HPDE6-E6E7 (cell line): ENCODE data around the gene AUTS2.

Experiments used
- DNase-seq: peaks from one replicate; pipeline ENCODE4 v3.0.0; 2011; ENCODE audit warnings: missing footprints; ENCODE audit errors: extremely low spot score

The AUTS2 gene

DNA sequence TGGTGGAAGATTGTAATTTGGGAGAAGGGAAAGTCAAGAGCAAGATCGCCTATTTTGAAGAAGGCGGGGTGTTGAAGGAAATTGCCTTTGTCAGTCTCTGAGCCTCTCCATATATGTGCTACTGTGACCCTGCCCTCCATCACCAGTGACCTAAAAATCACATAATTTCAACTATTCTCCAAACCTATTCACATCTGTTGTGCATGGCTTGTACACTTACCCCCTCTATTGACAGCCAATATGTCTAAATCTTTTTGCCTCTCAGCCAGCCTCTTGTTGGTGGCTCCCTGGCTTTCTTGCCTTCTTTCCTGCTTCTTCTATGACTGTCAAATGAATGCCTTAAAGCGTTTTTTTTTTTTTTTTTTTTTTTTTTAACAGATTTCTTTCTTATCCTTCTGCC, 295.6 kb downstream of the AUTS2 start:
- DNase-seq: no peak

DNA sequence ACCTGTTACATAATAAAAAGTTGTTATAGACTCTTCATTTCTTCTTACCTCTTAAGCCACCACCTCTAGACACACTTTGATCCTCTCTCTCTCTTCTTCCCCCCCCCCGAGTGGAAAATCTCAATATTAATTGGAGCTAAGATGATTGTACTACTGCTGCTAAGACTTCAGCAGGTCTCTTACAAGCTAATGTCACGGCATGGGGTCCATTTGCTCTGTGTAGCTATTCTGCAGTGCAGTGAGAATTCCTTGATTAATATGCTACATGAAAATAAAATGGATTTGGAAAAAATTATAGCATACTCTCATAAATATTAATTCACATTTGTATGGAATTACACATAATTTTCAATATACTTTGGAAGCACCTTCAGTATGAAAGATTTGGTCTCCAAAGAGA, 297.2 kb downstream of the AUTS2 start:
- DNase-seq: no peak

DNA sequence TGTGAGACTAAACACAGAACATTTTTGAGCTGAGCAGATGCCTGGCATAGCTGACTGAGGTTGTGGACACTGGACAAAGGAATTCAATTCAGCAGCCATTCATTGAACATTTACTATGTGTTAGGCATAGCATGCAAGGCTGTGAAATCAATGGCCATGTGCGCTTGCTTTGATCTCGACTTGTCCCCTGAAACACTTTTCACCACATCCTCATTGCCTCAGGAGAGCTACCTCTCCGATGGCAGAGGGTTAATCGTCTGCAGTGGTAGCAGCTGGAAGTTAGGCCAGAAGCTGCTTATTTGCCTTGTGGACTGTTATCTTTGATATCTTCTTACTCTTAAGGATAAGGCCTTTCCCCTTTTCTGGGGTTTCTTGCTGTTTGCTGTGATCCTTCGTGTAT, 297.8 kb downstream of the AUTS2 start:
- no peak for DNase-seq

DNA sequence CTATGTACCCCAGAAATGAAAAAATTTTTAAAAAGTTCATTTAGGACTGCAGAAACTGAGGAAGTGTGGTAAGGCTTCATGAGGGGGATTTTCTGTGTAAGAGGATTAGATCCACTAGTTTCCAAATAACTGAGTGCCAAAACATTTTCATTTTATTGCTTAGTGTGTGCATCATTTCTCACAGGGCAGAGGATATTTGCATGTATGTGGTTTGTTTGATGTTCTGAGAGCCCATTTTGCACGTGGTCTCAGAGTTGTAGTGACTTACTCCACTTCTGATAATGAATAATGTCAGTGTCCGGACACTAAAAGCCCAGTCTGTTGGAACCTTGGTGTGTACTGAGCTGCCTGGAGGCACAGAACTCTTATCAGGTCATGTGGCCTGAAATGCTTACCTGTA, 299.9 kb downstream of the AUTS2 start:
- DNase-seq: no peak

DNA sequence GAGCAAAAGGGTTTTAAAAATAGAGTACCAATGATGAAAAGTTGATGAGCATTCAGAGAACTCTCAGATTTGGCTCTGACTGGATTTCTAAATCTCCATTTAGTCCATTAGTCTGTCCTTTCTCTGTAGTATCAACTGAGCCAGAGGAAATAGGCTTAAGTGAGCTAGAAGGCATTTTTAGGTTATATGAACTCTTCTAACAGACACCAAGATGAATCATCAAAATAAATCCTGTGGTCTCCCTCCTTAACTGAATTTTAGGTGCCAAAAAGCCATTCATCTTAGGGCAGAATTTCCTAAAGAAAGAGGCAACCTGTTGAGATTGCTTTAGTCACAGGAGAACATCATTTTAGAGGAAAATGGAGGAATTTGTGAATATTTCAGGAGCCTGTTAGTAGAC, 305.1 kb downstream of the AUTS2 start:
- no peak for DNase-seq

DNA sequence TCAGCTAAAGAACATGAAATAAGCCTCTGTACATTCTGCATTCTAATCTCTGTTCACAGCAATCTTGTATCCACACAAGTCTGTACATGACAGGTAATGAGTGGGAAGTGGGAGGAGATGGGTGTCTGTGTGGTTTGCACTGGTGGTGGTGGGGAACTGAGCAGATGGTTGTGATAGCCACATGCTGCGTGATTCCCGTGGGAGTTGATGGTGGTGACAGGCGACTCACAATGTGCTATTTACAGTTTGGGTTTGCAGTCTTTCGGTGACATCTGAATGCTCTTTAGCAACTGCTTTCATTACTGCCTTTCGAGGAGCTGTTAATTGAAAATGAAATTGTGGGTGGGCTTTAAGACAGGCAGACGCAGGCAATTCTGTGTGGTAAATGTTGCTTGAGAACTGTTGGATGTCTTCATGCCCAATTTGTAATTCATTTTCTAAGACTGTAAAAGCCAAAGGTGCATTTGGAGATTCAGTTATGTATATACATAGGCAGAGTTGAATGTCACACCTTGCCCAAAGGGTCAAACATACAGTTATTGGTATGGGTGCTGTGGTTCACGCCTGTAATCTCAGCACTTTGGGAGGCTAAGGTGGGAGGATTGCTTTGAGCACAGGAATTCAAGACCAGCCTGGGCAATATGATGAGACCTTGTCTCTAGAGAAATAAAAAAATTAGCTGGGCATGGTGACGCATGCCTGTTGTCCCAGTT, 308.2 kb downstream of the AUTS2 start:
- no peak for DNase-seq

DNA sequence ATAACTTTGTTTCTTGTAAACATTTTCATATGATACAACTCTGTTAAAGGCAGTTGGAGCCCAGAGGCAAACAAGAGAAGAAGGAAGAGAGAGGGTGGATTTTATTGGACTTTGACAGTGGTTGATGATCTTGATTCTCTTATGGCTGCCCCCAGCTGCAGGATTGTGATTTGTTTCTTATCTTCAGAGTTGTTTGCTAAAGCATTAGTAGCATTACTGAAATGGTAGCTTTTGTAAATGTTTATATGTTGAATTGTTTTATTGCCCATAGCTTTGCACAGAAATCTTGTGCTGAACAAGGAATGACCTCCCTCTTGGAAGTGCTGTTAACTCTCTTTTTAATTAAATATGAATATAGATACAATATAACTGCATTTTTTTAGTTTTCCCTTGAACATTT, 309.4 kb downstream of the AUTS2 start:
- DNase-seq: no peak

DNA sequence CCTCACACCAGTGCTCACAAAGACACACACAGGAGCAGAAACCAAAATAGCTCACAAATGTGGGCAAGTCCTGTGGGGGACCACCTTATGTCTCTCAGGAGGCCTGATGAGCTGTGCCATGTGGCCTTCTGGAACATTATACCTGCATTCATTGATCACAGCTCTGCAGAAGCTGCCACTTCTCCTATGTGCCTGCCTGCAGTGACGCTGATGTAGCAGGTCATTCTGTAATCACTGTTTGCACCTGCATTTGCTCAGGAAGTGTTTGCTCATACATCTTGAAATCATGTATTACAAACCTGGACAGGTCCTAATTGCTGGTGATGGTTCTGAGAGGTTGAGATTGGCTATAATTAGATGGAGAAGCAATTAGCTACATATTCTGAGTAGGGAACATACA, 310.2 kb downstream of the AUTS2 start:
- no peak for DNase-seq

DNA sequence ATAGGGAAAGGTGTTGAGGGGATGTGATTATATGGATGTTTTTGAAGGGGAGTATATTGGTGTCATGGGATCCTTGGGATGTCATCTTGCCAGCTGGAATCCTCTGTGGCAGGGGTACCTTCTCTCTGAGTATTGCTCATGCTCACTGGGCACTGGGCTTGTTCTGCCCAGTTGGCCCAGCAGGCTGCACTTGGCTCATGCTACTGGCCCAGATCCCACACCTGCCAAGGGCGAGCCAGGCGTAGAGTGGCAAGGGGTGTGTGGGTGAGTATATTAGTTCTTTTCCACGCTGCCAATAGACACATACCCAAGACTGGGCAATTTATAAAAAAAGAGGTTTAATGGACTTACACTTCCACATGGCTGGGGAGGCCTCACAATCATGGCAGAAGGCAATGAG, 311.9 kb downstream of the AUTS2 start:
- DNase-seq: no peak

DNA sequence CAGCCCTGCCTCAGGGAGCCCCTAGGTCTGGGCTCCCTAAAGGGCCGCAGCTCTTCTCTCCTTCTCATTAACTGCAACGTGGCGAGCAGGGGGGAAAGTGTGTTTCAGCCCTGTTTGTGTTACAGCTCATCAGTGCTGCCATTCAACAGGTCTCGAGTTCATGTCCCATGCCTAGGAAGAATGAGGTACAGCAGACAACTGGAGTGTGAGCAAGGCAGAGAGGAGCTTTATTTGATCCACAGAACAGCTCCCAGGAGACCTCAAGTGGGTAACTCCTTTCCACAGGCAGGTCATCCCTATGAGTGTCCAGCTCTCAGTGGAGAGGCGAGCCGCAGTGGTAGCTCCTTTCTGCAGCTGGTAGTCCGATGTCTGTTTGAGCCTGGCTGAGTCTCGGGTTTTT, 313.1 kb downstream of the AUTS2 start:
- no peak for DNase-seq

DNA sequence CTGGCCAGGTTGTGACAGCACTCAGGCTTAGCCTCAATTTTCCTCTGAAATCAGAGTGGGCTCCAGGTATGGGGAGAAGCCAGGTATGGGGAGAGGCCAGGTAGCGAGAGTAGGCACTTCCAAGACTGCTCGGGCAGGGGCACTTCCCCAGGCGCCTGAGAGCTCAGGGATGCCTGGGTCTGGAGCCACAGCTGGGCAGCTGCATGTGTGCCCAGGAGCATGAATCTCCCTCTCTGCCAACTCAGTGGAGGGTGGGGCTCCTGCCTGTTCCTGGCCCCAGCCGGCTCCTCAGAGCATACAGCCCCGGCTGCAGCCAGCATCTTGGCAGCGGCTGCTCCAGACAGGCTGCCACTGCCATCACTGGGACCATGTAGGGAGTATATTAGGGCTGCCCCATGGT, 313.9 kb downstream of the AUTS2 start:
- no peak for DNase-seq

DNA sequence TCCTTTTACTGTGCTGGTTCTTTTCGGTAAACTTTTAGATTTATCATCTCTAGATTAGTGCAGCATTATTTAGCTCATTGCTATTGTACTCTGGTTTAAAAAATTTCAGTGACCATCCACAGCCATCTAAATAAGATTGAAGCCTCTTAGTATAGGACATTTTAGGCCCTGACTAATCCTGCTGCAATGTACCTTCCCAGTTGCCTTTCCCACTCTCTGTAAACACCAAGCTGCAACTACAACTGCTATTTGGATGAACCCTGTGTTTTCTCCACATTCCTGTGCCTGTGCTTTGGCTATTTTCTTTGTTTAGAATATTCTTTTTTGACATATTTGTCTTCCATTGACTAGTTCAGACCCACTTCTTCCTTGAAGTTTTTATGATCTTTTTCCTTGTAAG, 314.6 kb downstream of the AUTS2 start:
- DNase-seq: no peak

DNA sequence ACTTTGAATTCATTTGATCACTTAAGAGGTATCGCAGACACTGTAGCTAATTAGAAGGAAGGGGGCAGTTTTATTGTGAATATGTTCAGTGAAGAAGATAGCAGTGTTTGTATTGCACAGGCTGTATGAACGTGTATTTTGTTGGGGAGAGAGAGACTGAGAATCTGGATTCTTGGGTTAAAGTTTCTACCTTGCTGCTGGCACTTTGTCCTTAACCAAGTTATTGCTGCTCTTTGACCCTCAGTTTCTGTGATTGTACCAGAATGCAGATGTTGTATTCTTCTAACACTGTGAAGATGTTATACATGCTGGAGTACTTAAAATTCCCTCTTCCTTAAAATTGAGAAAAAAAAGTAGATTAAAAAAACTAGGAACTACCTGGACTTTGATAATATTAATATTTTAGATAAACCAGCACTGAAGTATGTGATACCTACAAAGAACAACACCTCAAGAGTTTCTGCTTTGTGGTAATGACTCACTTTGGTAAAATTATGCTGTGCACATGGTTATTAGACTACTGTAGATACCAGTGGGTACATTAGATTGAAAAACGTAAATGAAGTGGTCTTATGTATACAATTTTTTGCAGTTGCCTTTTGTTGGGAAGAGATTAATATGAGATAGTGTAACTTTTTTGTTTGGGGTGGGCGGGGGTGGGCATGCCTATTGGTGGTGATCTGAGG, 321.3 kb downstream of the AUTS2 start:
- DNase-seq: no peak

DNA sequence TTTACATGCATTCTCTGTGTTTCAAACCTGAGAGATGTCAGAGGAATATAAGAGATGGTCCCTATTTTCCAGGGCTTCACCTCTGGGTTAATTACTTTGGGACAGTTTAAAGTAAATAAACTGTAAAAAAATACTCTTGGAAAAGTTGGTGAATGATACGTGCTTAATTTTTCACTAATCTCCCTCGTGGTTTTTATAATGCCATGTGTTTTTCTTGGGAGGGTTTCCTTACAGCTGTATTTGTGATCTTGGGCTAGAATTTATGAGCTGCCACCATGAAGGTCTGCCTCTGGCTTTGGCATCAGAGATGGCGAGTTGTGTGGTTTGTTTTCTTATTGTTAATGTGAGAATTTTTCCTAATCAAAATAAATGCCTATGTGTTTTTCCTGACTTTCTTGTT, 322.5 kb downstream of the AUTS2 start:
- no peak for DNase-seq

DNA sequence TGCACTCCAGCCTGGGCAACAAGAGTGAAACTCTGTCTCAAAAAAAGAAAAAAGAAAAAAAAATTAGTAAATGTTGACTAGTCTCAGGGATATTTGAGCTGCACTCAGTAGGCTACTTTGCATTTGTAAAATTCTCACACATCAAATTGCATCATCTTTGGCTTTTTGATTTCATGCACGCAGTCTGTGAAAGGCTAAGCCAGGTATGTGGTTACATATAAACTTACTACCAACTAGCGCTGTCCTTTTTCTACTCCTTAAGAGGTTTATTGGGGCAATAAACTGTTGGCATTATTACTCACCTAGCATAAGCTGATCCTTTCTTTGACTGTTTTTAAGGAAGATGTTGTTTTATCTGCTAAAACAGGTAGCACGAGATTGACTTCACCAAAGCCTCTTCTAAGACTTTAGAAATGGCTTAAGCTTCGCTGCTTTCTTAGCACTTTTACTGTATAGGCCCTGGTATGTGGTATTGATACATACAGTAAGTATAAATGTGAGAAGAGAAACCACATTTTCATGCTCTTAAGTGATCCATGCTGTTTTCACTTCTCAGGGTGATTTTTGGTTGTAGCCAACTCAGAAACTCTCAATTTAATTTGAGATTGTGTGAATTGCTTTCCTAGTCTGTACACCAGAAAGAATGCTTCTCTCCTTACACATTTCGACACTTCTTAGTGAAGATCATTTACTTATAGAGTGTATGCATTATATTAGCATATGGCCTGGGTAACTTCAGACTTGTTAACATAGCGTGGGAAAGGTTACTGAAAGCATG, 323.9 kb downstream of the AUTS2 start:
- no peak for DNase-seq

DNA sequence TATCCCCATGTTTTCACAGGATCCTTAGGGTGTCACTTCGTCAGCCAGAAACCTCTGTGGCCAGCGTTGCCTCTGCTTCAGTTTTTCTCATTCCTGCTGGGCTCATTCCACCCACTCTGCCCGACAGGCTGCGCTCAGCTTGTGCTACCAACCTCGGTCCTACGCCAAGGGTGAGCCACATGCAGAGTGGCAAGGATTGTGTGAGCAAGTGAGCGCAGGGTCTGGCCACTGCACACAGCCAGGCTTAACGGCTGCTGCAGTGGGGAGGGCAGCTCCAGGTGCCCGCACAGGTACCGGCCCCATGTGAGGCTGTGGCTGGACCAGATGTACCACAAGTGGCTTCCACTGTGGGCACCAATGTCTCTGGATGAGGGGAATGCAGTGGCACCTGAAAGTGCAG, 329.2 kb downstream of the AUTS2 start:
- no peak for DNase-seq

DNA sequence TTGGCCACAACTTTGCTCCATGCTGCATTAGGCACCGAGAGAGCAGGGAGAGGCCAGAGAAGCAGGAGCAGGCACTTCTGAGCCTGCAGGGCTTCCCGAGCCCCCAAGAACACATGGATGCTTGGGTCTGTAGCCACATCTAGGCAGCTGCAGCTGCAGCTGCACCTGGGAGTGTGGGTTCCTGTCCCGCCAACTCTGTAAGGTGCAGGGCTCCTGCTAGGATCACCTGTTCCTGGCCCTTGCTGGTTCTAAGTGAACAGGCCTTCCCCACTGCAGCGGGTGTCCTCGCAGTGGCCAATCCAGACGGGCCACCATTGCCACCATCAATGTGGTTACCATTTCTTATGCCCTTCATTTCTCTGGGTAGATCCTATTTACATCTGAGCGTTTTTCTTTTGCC, 330.3 kb downstream of the AUTS2 start:
- DNase-seq: no peak

DNA sequence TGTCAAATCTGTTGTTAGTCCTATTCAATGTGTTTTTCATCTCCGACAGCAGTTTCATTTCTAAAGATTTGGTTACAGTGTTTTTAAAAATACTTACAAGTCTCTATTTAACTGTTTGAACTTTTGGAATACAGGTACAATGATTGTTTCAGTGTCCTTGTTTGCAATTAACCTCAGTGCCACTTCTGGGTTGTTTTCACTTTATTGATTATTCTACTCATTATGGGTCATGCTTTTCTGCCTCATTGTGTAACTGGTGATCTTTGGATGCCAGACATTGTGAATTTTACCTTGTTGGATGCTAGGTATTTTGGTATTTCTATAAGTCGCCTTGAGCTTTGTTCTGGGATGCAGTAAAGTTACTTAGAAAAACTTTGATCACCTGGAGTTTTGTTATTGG, 331.3 kb downstream of the AUTS2 start:
- no peak for DNase-seq

DNA sequence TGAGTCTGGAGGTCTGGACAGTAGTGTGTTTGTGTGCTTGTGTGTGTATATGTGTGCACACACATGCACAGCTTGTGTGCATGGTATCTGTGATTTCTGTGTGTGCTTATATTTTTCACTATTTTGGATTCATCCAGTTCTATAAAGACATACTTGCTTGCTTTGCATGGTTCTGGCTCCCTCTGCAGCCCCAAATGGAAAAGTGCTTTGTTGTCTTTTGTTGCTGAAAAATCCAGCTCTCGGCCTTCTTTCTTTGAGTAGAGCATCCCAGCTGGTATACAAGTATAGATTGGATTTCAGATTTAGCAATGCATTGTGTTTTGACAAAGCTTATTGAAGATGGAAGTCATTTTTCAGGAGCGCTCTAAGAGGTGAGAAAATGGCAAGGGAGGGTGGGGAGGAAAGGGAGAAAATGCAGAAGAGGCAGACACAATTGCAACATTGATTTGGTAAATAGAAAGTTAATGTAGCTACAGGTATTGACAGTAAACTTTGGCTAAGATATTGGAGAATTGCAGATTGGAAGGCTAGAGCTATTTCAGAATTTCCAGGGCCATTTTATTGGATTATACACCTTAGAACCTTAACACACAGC, 333.9 kb downstream of the AUTS2 start:
- no peak for DNase-seq

DNA sequence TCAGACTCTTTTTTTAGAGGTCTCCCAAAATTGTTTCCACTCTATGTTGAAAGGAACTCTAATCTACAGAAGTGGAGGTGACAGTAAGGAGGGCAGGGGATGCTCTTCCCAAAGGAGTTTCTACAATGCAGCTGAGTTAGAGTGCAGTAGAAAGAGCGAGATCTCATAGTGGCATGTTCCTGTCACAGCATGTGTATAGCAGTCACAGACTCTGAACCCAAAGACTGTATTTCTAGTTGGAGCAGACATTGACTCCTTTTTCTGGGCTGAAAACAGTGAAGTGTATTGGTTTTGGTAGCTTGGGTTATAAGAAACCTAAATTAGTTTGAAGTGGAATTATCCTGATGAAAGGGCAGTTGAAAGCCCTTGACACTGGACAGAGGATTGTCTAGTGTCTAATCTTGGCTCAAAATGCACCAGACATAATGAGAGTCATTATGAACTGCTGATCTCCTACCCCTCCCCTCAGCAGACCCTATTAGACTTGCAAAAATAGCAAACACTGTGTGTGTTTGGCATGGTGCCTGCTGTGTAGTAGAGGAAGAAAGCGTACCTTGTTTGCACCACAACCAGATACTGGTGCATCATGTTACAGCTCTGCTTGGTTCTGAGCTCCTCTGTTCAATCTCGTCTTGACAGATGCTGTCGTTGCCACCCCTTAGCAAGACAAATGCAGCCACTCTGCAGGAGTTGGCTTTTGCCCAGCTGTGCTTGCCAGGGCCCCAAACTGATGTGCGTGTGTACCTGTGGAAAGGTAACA, 336.0 kb downstream of the AUTS2 start:
- no peak for DNase-seq

DNA sequence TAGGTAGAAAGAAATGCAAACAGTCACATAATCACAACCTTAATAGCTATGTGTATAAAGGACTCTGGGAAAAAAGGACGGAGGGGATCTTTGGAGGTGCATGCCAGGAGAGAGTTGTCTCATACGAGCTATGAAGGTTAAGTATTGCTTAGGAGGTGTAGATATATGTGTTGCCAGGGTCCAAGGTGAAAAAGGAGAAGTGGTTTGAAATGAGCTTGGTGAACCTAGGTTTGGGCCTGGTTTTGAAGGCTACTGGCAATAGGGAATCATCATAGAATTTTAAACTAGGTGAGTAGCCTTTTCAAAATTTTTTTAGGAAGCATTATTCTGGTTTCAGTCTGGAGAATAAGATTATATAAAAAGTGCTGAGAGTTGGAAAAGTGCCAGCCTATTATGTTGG, 336.8 kb downstream of the AUTS2 start:
- no peak for DNase-seq

DNA sequence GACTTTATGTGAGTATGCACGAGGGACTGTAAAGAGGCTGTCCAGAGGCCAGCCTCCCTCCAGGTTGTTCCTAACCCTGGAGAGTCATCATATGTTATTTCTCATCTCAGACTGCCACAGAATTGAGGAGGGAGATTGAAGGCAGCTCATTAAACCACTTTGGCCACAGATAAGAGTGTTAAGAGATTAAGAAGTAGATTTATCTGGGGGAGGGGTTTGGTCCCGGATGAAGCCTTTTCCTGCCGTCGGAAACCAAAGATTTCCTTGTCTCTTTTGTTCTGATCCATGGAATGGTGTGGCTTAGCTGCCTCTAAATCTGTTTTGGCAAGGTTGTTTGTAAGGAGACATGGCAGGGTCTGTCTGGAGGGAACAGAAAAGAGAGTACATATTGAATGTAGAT, 338.8 kb downstream of the AUTS2 start:
- DNase-seq: no peak
